ENCODE results near the gene PPP1R37.

- TF ChIP-seq POLR2A (IDR thresholded peaks at IDR 0.05) (no peak), CTCF (IDR thresholded peaks at IDR 0.05) (no peak)
These were observed 6.7 kb downstream of the PPP1R37 start for GRCh38 chr19:45099467-45100191.

Data from uterus (tissue), 2 donors.